Stomach (tissue), 4 donors: ENCODE data around the gene KRT83.

ENCODE experiments used
- EP300 ChIP-seq: sonication (generic); formaldehyde crosslinking; IDR thresholded peaks from one replicate; pipeline ENCODE4 v1.6.1; 2017; ENCODE audit warnings: antibody characterized with exemption
- TF ChIP-seq, protein P1 (sequence below), 7 experiments: fragments of 450-650 bp in 4 of 7; fragments of 200-600 bp in 3 of 7; sonication (generic) in 3 of 7; IDR thresholded peaks; one replicate each; pipeline ENCODE4 v1.5.1; 2016 to 2019; ENCODE audit warnings: antibody characterized with exemption in 7 of 7, control low read depth in 2 of 7, mild to moderate bottlenecking in 1 of 7

DNA sequence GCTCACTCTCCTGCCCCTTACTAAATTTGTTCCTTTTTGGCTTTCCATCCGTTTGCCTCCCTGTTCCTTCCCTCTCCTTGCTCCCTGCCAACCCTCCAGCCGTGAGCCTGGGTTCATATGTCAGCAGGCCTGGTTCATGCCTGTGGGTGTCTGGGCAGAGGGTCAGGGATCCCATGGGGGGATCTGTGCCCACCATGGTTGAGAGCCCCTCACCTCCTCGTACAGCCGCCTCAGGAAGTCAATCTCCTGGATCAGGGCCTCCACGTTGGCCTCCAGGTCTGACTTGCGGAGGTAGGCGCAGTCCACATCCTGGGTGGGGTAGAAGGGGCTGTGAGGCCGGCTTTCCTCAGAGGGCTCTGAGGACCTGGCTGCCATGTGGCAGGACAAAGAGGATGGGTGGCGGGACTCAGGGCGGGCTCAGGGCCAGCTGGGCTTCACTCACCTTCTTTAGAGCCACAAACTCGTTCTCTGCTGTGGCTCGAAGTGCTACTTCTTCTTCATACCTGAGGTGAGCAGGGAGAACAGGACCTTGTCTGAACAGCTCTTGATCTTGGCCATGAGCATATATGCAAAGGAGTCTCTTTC, 3.6 kb downstream of the KRT83 start:
- TF ChIP-seq, protein P1, sequence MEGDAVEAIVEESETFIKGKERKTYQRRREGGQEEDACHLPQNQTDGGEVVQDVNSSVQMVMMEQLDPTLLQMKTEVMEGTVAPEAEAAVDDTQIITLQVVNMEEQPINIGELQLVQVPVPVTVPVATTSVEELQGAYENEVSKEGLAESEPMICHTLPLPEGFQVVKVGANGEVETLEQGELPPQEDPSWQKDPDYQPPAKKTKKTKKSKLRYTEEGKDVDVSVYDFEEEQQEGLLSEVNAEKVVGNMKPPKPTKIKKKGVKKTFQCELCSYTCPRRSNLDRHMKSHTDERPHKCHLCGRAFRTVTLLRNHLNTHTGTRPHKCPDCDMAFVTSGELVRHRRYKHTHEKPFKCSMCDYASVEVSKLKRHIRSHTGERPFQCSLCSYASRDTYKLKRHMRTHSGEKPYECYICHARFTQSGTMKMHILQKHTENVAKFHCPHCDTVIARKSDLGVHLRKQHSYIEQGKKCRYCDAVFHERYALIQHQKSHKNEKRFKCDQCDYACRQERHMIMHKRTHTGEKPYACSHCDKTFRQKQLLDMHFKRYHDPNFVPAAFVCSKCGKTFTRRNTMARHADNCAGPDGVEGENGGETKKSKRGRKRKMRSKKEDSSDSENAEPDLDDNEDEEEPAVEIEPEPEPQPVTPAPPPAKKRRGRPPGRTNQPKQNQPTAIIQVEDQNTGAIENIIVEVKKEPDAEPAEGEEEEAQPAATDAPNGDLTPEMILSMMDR (IDR thresholded peaks at IDR 0.05), result no peak
- no peak for TF ChIP-seq EP300
